Measurements from ENCODE around the gene RPTOR. TPM values are rescaled to one million over a fixed set of nuclear protein-coding genes. Genes with fewer than 3 reads are reported as not detected.

RPTOR gene
- polyA plus RNA-seq, 5 donors, result 13.5 to 23.7 (median 15.7) TPM

DNA sequence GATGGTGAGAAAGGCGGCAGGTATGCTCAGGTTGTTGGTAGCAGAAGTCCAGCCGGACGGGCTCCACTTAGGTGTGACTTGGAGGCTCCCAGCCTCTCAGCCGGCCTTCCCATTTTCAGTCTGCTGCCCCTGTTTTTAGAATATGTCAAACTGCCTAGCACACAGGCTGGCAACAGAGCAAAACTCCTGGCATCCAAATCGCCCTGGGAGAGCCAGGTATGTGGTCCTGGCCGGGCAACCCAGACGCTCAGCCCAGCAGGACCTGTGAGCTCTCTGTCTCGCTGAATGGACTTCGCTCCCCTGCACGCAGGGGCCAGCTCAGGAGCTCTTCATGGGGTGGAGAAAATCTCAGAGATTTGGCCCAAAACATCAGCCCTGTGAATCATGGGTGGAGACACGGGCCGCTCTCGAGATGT lies 299.1 kb downstream of the RPTOR start:
- no peak for DNase-seq

DNA sequence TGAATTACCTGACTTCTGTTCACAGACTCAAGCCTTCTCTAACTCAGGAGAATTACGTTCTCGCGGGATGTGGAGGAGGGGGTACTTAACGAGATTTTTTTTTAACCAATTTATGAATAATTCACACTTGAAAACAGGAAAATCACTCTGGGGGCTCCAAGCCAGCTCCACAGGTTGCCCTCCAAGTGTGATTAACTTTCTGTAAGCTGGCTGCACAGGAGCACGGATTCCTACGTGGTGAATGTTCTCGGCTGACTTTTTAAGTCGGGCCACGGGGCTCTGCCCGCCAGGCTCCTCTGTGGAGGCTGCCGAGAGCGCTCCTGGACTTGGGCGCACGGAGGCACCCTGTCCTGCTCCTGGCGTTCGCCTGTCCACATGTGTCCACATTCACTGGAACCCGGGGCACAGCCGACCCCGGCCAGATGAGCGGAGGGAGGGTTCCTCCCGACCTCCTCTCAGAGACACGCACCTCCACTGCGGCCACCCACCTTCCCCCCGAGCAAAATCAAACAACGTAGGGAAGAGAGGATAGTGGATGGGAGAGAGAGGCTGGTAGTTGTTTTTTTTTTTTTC lies 299.9 kb downstream of the RPTOR start:
- DNase-seq, result no peak

DNA sequence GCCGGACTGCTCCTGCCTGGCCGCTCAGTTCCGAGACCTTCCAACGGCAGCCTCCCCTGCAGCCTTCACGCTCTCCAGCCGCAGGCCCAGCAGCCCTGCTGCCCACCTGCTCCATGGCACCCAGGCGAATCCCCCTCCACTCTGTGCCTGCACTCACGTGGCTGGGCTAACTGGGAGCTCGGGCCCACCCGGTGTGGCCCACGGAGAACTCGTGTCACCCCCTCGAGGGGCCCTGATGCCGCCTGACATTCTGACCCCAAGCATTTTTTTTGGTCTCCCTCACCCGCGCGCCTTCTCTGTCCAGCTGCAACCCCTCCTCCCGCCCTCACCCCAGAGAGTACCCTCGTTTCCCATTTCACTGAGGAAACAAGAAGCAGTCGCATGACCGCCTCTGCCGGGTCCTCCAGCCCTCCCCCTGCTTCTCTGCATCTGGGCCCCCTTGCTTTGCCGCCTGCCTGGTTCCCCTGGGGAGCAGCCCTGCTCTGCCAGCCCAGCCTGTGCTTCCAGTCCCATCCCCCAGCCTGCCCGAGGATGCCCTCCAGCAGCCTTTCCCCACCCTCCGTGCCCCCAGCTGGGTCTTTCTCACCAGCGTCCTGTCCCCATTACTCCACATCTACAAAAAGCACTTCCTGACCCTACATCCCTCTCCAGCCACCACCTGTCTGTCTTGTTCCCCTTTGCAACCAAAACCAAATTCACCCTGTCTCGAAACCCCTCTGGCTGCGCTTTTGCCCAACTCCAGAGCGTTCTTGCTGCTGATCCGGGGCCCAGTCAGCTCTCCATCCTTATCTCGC lies 300.6 kb downstream of the RPTOR start:
- DNase-seq, result no peak

GRCh38 chr17:80845863-80846671 lies 301.4 kb downstream of the RPTOR start:
- no peak for DNase-seq

DNA sequence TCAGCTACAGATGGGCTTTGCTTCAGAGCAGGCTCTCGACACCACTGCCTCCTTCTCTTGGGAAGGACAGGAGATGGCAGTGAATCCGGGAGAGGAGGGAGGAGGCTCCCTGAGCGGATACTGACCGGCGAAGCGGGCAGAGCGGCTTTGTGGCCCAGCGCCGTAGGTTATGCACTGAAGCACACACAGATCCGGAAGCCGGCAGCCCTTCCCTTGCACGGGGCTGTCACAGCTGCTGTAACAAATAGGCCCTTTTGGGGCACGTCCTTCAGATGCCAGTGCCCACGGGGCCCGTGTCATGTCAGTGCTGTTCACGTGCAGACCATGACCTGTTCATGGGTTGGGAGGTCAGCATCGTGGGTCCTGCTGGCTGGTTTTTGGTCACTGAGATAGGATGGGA lies 302.3 kb downstream of the RPTOR start:
- no peak for DNase-seq

DNA sequence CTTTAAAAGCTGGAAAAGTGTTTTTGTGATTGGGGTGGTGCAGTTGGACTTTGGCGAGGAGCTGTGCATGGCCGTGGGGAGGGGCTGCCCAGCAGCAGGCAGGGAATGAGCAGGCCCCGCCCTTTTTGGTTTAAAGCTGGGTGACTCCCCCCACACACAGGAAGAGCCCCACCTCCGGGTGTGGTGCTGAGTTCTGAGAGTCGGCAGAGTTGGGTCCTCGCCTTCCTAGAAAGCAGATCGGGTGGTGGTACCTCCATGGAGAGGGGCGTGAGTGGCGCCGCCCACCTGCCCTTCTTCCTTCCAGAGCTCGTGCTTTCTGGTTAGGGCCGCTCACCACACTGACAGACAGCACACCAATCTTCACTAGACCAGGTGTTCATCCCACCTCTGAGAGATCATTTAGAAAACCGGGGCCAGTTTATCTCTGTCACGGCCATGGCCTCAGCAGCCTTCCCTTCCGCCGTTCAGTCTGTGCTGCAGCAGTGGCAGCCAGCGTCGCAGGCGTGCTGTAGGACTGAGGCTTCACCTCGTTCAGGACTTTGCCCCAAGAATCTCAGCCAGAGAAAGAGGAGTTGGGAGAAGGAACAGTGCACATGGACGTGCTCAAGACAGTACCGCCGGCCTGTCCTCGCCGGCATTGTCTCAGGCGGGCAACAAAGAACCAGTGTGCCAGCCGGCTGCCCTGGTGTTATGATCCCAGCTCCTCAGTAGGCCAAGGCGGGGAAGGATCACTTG lies 303.0 kb downstream of the RPTOR start:
- no peak for DNase-seq

DNA sequence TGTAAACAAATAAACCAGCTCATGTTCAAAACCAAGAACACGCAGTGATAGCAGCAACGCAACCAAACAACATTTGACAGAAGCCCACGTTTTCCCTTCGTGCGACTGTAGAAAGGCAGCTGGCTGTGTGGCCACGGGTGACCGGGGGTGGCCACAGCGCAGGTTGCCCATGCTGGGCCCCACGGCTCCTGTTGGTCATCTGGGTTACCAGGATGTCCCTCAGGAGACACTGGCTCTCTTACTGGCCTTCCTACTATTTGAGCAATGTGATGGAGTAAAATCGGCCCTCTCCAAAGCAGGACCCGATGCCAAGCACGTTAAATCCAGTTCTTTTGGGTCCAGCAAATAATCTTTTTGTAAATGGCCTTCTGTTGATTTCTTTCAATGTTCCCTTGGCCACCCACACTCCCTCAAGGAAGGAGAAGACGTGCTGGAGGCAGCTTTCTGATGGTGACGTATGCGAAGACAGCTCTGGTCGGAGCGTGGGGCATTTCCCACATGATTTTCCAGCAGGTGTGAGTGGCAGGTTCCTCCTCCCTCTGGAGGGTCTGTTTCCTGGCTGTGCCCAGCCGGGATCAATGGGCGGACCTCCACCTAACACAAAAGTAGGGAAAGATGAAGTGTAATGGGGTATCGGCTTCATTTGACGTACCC lies 303.9 kb downstream of the RPTOR start:
- DNase-seq, result no peak

- DNase-seq, result no peak
Measured at GRCh38 chr17:80849119-80849518, 304.5 kb downstream of the RPTOR start.

DNA sequence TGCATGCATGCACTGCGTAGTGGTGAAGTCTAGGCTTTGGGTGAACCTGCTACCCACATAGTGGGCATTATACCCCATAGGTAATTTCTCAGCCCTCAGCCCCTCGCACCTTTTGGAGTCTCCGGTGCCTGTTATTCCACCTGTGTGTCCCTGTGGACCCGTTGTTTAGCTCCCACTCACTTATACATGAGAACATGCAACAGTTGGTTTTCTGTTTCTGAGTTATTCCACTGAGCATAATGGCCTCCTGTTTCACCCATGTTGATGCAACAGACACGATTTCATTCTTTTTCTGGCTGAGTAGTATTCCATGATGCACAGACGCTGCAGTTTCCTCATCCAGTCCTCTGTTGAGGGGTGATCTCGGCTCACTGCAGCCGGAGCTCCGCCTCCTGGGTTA lies 305.5 kb downstream of the RPTOR start:
- DNase-seq, result no peak

GRCh38 chr17:80850817-80851216 lies 306.2 kb downstream of the RPTOR start:
- no peak for DNase-seq

GRCh38 chr17:80851277-80851925 lies 306.8 kb downstream of the RPTOR start:
- no peak for DNase-seq

DNA sequence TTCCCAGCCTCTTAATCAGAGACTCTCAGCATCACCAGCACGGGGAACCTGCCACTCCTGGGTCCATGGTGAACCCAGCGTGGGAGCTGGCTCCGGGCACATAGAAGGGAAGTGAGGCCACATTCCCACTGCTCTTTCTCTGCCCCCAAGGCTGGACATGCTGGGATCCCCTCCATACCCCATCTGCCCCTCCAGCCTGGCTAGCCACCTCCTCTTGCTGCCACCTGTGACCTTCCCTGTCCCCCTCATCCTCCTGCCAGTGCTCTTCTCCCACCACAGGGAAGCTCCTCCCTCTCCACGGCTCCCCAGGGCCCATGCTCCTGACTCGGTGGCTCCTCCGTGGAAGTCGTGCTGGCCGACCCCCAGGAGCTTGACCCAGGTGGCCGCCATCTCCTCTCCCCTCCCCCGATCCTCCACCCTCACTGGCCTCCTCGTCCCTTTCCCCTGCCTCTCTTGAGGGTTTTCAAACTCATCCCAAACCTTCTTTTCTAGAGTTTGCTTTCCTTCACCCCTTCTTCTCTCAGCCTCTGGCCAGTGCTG lies 307.9 kb downstream of the RPTOR start:
- DNase-seq, result no peak

- no peak for DNase-seq
Measured at GRCh38 chr17:80853076-80853475, 308.4 kb downstream of the RPTOR start.

- DNase-seq, result no peak
Measured at GRCh38 chr17:80854220-80854619, 309.6 kb downstream of the RPTOR start.

GRCh38 chr17:80855196-80855947 lies 310.7 kb downstream of the RPTOR start:
- no peak for DNase-seq

DNA sequence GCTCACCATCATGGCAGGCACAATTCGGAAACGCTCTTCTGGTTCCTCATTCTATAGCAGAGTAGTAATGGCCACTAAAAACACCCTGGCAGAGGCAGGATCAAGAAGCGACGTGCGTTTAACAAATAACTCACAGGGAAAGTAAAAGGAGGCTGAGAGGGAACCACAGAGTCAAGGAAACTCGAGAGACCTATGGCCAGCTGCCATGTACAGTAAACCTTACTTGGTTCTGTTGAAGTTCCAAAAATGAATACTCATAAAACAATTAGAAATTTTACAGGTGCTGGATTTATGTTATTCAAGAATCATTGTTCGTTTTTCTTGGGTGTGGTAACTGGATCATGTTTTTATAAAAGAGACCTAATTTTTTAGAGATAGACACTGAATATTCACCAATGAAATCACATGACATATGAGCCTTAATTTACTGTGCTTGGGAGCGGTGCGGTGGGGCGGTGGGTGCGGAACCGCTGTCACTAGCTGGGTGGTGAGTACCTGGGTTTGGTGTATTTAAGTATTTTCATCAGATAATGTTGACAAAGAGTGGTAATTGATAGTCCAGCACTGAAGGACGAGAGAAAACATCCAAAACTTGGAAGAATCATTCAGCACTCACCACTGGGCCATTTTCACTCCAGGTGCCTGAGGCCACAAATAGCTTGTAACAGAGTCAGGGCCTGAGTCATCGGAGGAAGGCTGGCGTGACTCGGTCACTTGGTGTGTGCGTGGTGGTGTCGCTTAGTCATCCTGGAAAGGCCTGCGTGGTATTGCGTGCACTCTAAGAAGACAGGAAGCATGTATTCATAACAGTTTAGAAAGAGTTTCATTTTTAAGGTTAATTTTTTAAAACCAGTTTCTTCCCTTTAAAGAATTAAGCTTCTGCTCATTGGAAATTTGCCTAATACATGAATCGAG lies 311.6 kb downstream of the RPTOR start:
- no peak for DNase-seq

- DNase-seq, result no peak
Measured at GRCh38 chr17:80856863-80857755, 312.5 kb downstream of the RPTOR start.

DNA sequence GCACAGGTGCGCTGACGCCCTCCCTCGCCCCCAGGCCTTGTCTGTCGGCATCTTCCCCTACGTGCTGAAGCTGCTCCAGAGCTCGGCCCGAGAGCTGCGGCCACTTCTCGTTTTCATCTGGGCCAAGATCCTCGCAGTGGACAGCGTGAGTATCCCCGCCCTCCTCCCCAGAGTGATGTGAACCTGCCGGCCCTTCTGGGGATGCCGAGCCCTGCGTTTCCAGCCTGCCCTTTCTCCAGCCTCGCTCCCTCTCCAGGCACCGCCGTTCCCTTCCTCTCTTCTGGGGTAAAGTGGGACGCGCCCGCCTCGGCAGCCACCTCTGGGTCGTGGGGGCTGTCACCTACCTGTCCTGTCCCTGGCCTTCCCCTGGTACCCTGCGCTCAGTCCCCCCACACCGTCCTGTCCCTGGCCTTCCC lies 313.1 kb downstream of the RPTOR start:
- no peak for DNase-seq
